ENCODE measurements around the gene CD274.

DNA sequence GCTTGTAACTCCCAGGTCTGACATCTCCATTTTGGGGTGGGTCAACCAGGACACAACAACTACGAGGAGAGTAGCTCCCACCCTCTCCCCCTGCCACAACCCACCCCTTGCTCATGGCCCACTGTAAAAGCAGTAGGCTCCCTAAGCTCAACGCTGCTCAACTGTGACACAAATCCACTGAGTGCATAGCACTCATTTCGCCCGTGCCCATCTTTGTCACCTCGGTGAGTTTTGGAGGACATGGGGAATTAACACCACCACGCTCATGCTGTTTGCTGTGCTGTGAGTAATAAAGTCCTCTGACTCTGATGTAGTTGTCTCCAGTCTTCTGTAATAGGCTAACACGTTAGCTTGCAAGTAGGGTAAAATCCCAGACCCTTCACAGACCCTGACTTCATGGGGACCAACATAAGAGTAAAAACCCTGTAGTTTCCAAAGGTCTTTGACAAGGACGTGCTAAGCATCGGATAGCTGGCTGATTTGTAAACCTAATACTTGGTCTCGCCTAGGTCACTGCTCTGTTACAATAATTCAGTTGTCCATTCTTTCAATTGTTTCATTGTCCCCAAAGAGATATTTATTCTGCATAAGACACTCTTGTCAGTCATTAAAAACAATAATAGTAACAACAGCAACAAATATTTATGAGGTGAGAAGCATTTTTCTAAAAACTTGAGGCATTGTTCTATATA lies 20.3 kb upstream of the CD274 start:
- TF ChIP-seq, protein P1, sequence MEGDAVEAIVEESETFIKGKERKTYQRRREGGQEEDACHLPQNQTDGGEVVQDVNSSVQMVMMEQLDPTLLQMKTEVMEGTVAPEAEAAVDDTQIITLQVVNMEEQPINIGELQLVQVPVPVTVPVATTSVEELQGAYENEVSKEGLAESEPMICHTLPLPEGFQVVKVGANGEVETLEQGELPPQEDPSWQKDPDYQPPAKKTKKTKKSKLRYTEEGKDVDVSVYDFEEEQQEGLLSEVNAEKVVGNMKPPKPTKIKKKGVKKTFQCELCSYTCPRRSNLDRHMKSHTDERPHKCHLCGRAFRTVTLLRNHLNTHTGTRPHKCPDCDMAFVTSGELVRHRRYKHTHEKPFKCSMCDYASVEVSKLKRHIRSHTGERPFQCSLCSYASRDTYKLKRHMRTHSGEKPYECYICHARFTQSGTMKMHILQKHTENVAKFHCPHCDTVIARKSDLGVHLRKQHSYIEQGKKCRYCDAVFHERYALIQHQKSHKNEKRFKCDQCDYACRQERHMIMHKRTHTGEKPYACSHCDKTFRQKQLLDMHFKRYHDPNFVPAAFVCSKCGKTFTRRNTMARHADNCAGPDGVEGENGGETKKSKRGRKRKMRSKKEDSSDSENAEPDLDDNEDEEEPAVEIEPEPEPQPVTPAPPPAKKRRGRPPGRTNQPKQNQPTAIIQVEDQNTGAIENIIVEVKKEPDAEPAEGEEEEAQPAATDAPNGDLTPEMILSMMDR (IDR thresholded peaks at IDR 0.05) = no peak
- TF ChIP-seq POLR2A (IDR thresholded peaks at IDR 0.05) (no peak), POLR2AphosphoS5 (IDR thresholded peaks at IDR 0.05; ENCODE audit: insufficient read depth in 1 of 2, low read depth in 1 of 2) (no peak)

All from vagina (tissue), 2 donors.